GM21423 (cell line): ENCODE data around the gene POC5.
"Not testable (repeated sequence)": the region's sequence is repeated elsewhere in the genome, so short reads cannot be mapped to it uniquely, and the experiment has no call there.

ENCODE experiments used
- ATAC-seq: cut with Tn5 transposase; IDR thresholded peaks from one replicate; pipeline ENCODE4 v1.9.1; 2021; ENCODE audit warnings: mild to moderate bottlenecking, moderate library complexity; ENCODE audit not compliant: unreplicated experiment

The POC5 gene

DNA sequence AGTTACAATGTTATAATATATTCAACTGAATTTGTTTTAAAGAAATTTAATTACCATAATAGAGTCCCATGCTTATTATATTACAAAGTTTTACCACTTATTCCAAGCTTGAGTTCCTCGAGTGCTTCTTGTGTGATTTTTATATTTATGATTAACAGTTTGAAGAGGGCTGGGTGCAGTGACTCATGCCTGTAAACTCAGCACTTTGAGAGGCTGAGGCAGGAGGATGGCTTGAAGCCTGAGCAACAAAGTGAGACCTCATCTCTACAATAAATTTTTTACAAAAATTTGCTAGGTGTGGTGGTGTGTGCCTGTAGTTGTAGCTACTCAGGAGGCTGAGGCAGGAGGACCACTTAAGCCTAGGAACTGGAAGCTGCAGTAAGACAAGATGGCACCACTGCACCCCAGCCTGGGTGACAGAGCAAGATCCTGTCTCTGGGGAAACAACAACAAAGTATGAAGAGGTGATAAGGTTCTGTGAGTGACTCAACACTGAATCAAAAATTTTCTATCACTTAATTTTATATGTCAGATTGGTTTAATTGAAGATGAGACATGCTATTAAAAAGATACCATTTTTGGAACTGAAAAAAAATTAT lies 9.2 kb downstream of the POC5 start:
- ATAC-seq, result no peak

- no peak for ATAC-seq
Measured at GRCh38 chr5:75706775-75707174, 10.5 kb downstream of the POC5 start.

GRCh38 chr5:75706016-75706415 lies 11.2 kb downstream of the POC5 start:
- ATAC-seq, result no peak

GRCh38 chr5:75701856-75702255 lies 15.4 kb downstream of the POC5 start:
- no peak for ATAC-seq

- ATAC-seq, result not testable (repeated sequence)
Measured at GRCh38 chr5:75695472-75696351, 21.5 kb downstream of the POC5 start.

- no peak for ATAC-seq
Measured at GRCh38 chr5:75694781-75695180, 22.5 kb downstream of the POC5 start.

DNA sequence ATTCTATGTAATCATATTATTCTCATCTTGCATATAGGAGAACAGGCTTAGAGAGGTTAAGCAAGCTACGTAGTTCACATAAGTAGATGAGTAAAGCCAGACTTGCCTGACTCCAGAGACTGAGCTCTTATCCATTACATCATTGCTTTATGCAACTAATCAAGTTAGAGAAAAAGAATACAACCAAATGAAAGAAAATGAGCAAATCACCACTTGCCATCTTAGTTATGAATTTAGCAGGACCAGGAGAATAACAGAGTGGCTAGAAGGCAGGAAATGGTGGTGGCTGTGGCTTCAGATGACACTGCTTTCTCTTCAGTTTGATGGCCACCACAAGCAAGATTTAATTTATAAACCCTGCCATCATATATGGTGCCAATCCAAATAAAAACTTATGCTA lies 26.6 kb downstream of the POC5 start:
- ATAC-seq, result no peak

GRCh38 chr5:75686480-75686879 lies 30.8 kb downstream of the POC5 start:
- ATAC-seq, result no peak

- ATAC-seq, result no peak
Measured at GRCh38 chr5:75685141-75685540, 32.1 kb downstream of the POC5 start.

DNA sequence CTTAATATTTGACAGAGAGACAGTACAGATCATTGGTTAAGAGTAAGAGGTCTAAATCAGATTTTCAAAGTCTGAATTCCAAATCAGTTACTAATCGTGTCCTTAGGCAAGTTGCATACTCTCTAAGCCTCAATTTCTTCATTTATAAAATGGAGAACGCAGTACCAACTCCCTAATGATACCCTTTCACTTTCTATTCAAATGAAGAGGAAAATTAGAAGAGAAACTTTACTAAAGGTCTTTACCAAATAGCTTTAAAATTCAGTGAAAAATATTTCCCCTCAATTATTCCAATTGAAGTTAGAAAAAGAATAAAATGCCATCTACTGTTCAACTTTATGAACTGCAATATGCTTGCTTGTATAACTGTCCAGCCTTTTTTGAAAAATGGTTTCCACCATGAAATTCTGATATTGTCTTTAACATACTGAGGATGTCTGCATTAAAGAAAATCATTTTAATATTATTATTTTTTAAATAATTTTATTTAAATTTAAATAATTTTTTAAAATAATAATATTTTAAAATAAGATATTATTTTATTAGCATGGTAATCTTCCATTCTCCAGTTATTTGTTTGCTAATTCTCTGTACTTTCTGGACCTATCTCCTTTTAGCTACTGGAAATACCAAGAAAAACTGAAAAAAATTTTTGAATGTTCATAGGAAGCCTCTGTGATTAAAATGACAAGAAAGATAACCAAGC lies 36.0 kb downstream of the POC5 start:
- no peak for ATAC-seq

DNA sequence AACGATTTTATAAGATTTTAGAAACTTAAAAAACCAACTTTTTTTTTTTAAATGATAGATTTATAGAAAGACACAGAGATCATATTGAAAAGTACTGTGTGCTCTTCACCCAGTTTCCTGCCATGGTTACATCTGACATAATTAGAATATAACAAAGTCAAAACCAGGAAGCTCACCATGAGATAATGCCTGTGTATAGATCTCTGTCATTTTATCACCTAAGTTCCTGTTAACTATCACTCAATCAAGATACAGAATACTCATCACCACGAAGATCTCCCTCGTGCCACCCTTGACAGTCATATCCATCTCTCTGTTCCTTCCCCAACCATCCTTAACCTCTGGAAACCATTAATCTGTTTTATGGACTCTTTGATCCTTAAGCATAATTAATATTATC lies 39.1 kb downstream of the POC5 start:
- no peak for ATAC-seq

- no peak for ATAC-seq
Measured at GRCh38 chr5:75677607-75678006, 39.6 kb downstream of the POC5 start.

DNA sequence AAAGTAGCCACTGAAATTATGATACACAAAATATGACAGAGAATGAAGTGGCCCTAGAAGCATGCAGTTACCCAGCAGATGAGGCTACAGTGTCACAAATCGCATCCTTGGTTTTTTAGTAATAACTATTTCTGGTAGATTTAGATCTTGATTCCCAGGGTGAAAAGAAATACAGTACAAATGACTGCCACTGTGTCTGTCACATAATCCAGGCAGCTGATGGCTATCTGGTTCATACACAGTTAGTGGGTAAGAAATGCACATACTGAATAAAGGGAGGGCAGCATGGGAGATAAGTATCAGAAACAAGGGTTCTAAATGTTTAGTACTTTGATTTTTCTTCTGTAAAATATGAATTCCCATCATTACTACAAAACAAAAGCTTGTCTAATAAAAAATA lies 41.5 kb downstream of the POC5 start:
- ATAC-seq, result no peak

DNA sequence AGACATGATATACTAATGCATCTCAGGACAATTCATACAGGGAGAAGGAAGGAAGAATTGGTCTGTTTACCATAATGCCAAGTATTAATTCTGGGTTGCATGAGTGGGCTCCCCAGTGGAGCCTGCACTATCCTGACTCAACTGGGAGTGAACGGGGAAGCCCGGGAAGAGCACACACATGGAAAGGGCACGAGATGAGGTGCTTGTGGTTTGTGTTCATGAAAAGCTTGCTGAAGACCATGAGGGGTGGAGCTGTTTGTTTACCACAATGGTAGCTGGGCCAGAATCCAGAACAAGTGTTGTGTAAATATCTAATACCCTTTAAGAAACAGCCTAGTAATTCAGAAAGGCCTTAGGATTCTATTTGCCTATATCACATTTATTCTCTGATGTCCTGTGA lies 44.6 kb downstream of the POC5 start:
- ATAC-seq, result no peak

- ATAC-seq, result no peak
Measured at GRCh38 chr5:75671506-75671905, 45.7 kb downstream of the POC5 start.

DNA sequence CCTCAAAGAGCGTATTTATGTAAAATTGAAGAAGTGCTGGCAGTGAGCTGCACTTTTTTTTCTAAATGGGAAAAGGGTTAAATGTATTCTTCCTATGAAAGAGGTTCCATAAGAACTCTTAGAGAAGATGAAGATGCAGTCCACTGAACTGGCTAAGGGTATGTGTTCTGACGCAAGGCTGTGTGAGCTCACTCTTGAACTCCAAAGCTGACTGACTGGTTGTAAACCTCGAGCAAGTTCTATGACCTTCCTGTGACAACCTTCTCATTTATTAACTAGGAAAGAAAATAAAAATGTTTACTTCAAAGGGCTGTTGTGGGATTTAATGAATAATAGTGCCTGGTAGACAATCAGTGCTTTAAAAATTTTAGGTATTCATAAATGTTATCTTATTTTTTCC lies 46.7 kb downstream of the POC5 start:
- ATAC-seq, result no peak

GRCh38 chr5:75668977-75669689 lies 48.1 kb downstream of the POC5 start:
- peak; percentile 93 for ATAC-seq

- ATAC-seq, result no peak
Measured at GRCh38 chr5:75668445-75668844, 48.8 kb downstream of the POC5 start.

DNA sequence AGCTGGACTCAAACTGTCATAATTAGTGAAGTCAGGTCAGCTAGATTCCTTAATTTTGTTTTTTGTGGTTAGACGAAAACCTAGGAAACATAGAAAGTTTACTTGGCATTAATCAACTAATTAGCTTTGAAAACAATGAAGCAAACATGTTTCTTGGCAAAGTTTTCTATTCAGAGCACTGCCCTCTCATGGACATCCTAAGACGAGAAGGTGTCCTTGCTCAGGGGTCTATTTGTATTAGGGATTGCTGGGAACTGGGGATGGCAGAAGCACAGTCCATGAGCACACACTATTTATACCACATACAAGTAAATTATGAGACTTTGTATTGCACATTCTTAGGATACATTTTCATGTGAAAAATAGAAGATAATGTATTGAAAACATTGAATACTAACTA lies 49.7 kb downstream of the POC5 start:
- no peak for ATAC-seq

GRCh38 chr5:75666801-75667200 lies 50.4 kb downstream of the POC5 start:
- ATAC-seq, result no peak

DNA sequence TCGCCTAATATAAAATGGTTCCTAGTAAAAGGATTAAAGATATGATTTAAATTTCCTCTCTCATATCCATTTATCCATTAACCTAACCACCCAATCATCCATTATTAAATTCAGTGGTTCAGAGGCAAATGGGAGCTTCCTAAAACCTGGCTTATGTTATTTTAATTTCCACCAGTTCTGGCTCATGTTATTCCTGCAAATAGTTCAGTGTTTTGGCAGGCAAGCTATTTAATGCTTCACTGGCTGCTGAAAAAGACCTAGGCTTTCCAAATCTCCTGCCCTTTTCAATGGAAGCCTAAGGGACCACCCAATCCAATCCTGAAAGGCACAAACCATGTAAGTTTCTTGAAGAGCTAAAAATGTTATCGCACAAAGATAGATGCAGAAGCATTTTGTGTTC lies 52.3 kb downstream of the POC5 start:
- no peak for ATAC-seq
